HCT116 (cell line): ENCODE results near the gene C10orf90. TPM values are rescaled to one million over a fixed set of nuclear protein-coding genes. Genes with fewer than 3 reads are reported as not detected.

Source experiments
- ATAC-seq: fragments of 200-7000 bp; cut with Tn5 transposase; 2 replicates; pipeline ENCODE4 v1.9.1; 2020; ENCODE audit warnings: mild to moderate bottlenecking, moderate library complexity
- BruUV-seq: library from RNA; stranded (reverse); fragments of 400-500 nt; replicated peaks from 2 replicates; lab custom pipeline; 2021; lab: Mats Ljungman, UMichigan
- CTCF ChIA-PET: fragments of 300-600 bp; sonication (Branson Sonifier 250); formaldehyde crosslinking; loops from one replicate; lab custom pipeline; 2021; ENCODE audit warnings: antibody characterized with exemption; lab: Charles Lee
- POLR2A ChIA-PET: fragments of 300-600, 350-600 bp; sonication (Branson Sonifier 250); formaldehyde crosslinking; loops from one replicate; lab custom pipeline; 2021; ENCODE audit warnings: antibody characterized with exemption; lab: Charles Lee
- RAD21 ChIA-PET, 2 experiments: fragments of 300-600 bp; sonication (Branson Sonifier 250); formaldehyde crosslinking; loops; one replicate each; lab custom pipeline; 2023; ENCODE audit warnings: low total read pairs in 2 of 2; ENCODE audit not compliant: uncharacterized antibody in 2 of 2, unreplicated experiment in 2 of 2, low non-redundant PET in 1 of 2; lab: Charles Lee
- DNase-seq: peaks from one replicate; pipeline ENCODE4 v3.0.0-alpha.2; 2010; ENCODE audit warnings: low read depth, low spot score
- H2AFZ ChIP-seq: fragments of 200-600 bp; shearing (Covaris generic), sonication (generic); 2 replicates; pipeline ENCODE4 v1.6.1; 2017; ENCODE audit warnings: low read depth, mixed run types, mixed read lengths, antibody characterized with exemption, low read length; ENCODE audit not compliant: poor library complexity, severe bottlenecking
- H3K27ac ChIP-seq: 2 replicates; pipeline ENCODE4 v1.5.1; 2012; ENCODE audit warnings: low read depth, low read length
- H3K27me3 ChIP-seq: fragments of 200-600 bp; sonication (generic); 2 replicates; pipeline ENCODE4 v1.6.1; 2016; ENCODE audit warnings: mixed run types, low read length, mixed read lengths; ENCODE audit not compliant: insufficient read depth
- H3K36me3 ChIP-seq, 2 experiments: fragments of 200-500 bp in 1 of 2; fragments of 200-600 bp in 1 of 2; sonication (Bioruptor generic) in 1 of 2; sonication (generic) in 1 of 2; 2 replicates each; pipeline versions ENCODE4 v1.5.1 to v1.6.1; 2014 to 2016; ENCODE audit warnings: low read length in 2 of 2, inconsistent platforms in 1 of 2, mixed read lengths in 1 of 2, mixed run types in 1 of 2; ENCODE audit not compliant: insufficient read depth in 2 of 2, control insufficient read depth in 1 of 2
- H3K4me1 ChIP-seq, 2 experiments: fragments of 200-600 bp in 1 of 2; sonication (generic) in 1 of 2; 2 replicates each; pipeline versions ENCODE4 v1.5.1 to v1.6.1; 2012 to 2017; ENCODE audit warnings: low read length in 2 of 2, inconsistent platforms in 1 of 2, mild to moderate bottlenecking in 1 of 2, mixed read lengths in 1 of 2, mixed run types in 1 of 2, moderate library complexity in 1 of 2; ENCODE audit not compliant: insufficient read depth in 2 of 2, control insufficient read depth in 1 of 2
- H3K4me2 ChIP-seq: fragments of 200-600 bp; sonication (generic); 2 replicates; pipeline ENCODE4 v1.6.1; 2017; ENCODE audit warnings: mixed run types, low read length, mixed read lengths
- H3K4me3 ChIP-seq, 2 experiments: fragments of 200-600 bp in 1 of 2; sonication (generic) in 1 of 2; replicated peaks in 1 of 2; 2 replicates each; pipeline ENCODE4 v1.5.1; 2011 to 2016; ENCODE audit warnings: low read length in 2 of 2, control low read depth in 1 of 2, low read depth in 1 of 2, mild to moderate bottlenecking in 1 of 2, mixed read lengths in 1 of 2, mixed run types in 1 of 2
- H3K79me2 ChIP-seq: fragments of 200-600 bp; sonication (generic); 2 replicates; pipeline ENCODE4 v1.6.1; 2017; ENCODE audit warnings: mild to moderate bottlenecking, mixed run types, low read length, moderate library complexity, mixed read lengths; ENCODE audit not compliant: insufficient read depth
- H3K9ac ChIP-seq: fragments of 200-600 bp; sonication (generic); 2 replicates; pipeline ENCODE4 v1.6.1; 2016; ENCODE audit warnings: low read length, mixed read lengths
- H3K9me2 ChIP-seq: fragments of 200-600 bp; sonication (generic), shearing (Covaris generic); 2 replicates; pipeline ENCODE4 v1.6.1; 2017; ENCODE audit warnings: mixed run types, mild to moderate bottlenecking, moderate library complexity; ENCODE audit not compliant: insufficient read depth
- H3K9me3 ChIP-seq, 2 experiments: fragments of 200-500 bp in 1 of 2; fragments of 200-600 bp in 1 of 2; sonication (Bioruptor generic) in 1 of 2; sonication (generic) in 1 of 2; 2 replicates each; pipeline ENCODE4 v1.6.1; 2014 to 2017; ENCODE audit warnings: low read length in 2 of 2, mixed read lengths in 2 of 2, inconsistent platforms in 1 of 2, low read depth in 1 of 2, mild to moderate bottlenecking in 1 of 2, mixed run types in 1 of 2, moderate library complexity in 1 of 2; ENCODE audit not compliant: control insufficient read depth in 1 of 2, insufficient read depth in 1 of 2
- H4K20me1 ChIP-seq: fragments of 200-600 bp; sonication (generic), shearing (Covaris generic); 2 replicates; pipeline ENCODE4 v1.6.1; 2017; ENCODE audit warnings: mixed run types, mild to moderate bottlenecking, moderate library complexity; ENCODE audit not compliant: insufficient read depth
- CBX3 ChIP-seq: IDR thresholded peaks from 2 replicates; pipeline ENCODE4 v1.6.1; 2012; ENCODE audit warnings: low read depth
- CEBPB ChIP-seq: IDR thresholded peaks from 2 replicates; pipeline ENCODE4 v1.6.1; 2012; ENCODE audit warnings: low read depth
- EZH2 ChIP-seq: fragments of 200-600 bp; sonication (generic); IDR thresholded peaks from 2 replicates; pipeline ENCODE4 v1.6.1; 2017; ENCODE audit warnings: antibody characterized with exemption, mixed run types
- FOSL1 ChIP-seq: IDR thresholded peaks from 2 replicates; pipeline ENCODE4 v1.6.1; 2012; ENCODE audit warnings: low read depth
- JUND ChIP-seq: IDR thresholded peaks from 2 replicates; pipeline ENCODE4 v1.6.1; 2012
- POLR2AphosphoS5 ChIP-seq: IDR thresholded peaks from 2 replicates; pipeline ENCODE4 v1.6.1; 2011; ENCODE audit warnings: mild to moderate bottlenecking, low read depth, low read length, moderate library complexity
- RAD21 ChIP-seq: IDR thresholded peaks from 2 replicates; pipeline ENCODE4 v1.6.1; 2012; ENCODE audit warnings: low read depth, mild to moderate bottlenecking
- TCF7L2 ChIP-seq: IDR thresholded peaks from 2 replicates; pipeline ENCODE4 v1.7.0; 2011; ENCODE audit warnings: borderline replicate concordance, inconsistent platforms; ENCODE audit not compliant: insufficient read depth, insufficient read length; ENCODE audit errors: extremely low read depth
- YY1 ChIP-seq: IDR thresholded peaks from 2 replicates; pipeline ENCODE4 v1.6.1; 2011; ENCODE audit warnings: low read length, low read depth, moderate library complexity, mild to moderate bottlenecking; ENCODE audit not compliant: insufficient replicate concordance; ENCODE audit errors: extremely low read depth
- ZNF274 ChIP-seq: fragments of 200-500 bp; sonication (Bioruptor generic); IDR thresholded peaks from 2 replicates; pipeline ENCODE4 v1.6.1; 2014; ENCODE audit warnings: mild to moderate bottlenecking, low read depth, low read length, inconsistent platforms
- intact Hi-C: fragments of 100-400 bp; cut with micrococcal nuclease; formaldehyde crosslinking; loops from 2 replicates; pipeline ENCODE4 v1.10.0; 2022
- total RNA-seq: library from RNA; stranded (reverse); gene quantifications from one replicate; pipeline ENCODE4 v1.2.1, GENCODE V29; 2021; ENCODE audit not compliant: unreplicated experiment
- TF ChIP-seq, protein P1 (sequence below), 3 experiments: fragments of 200-600 bp in 1 of 3; sonication (generic) in 1 of 3; IDR thresholded peaks in 2 of 3; conservative IDR thresholded peaks in 1 of 3; 2 replicates each; pipeline ENCODE4 v1.5.1; 2012 to 2017; ENCODE audit warnings: low read depth in 2 of 3, low read length in 2 of 3, antibody characterized with exemption in 1 of 3, borderline replicate concordance in 1 of 3, control low read depth in 1 of 3, mild to moderate bottlenecking in 1 of 3, mixed read lengths in 1 of 3, mixed run types in 1 of 3, moderate library complexity in 1 of 3; ENCODE audit not compliant: insufficient read depth in 1 of 3
- TF ChIP-seq, protein P2 (sequence below): IDR thresholded peaks from 2 replicates; pipeline ENCODE4 v1.6.1; 2012

C10orf90 gene
- total RNA-seq, 1 experiment from 2014 or later: not detected

DNA sequence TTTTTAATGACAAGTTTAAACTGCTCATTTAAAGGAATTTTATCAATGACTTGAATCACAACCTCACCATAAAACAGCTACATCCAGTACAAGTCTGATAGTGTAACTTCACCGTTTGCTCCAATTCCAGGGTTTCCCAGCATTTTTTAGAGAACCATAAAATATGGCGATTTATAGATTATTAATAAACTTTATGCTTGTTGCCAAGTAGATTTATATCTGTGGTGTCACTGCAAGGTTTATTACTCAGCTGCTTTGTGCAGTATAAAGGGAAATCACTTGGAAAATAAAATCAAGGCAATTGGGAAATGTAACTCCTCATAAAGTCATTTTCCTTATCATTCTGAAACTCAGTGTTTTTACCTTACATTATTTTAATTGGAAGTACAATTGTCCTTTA, 218.2 kb downstream of the C10orf90 start (continued):
- TF ChIP-seq, protein P1, sequence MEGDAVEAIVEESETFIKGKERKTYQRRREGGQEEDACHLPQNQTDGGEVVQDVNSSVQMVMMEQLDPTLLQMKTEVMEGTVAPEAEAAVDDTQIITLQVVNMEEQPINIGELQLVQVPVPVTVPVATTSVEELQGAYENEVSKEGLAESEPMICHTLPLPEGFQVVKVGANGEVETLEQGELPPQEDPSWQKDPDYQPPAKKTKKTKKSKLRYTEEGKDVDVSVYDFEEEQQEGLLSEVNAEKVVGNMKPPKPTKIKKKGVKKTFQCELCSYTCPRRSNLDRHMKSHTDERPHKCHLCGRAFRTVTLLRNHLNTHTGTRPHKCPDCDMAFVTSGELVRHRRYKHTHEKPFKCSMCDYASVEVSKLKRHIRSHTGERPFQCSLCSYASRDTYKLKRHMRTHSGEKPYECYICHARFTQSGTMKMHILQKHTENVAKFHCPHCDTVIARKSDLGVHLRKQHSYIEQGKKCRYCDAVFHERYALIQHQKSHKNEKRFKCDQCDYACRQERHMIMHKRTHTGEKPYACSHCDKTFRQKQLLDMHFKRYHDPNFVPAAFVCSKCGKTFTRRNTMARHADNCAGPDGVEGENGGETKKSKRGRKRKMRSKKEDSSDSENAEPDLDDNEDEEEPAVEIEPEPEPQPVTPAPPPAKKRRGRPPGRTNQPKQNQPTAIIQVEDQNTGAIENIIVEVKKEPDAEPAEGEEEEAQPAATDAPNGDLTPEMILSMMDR (IDR thresholded peaks at IDR 0.05 in 2 of 3, conservative IDR thresholded peaks at IDR 0.05 in 1 of 3; ENCODE audit: borderline replicate concordance in 1 of 3, insufficient read depth in 1 of 3, low read depth in 2 of 3, low read length in 2 of 3): no peak
- TF ChIP-seq YY1 (no peak), CEBPB (no peak), EZH2 (no peak), TCF7L2 (no peak), ZNF274 (no peak), CBX3 (no peak), RAD21 (no peak)

DNA sequence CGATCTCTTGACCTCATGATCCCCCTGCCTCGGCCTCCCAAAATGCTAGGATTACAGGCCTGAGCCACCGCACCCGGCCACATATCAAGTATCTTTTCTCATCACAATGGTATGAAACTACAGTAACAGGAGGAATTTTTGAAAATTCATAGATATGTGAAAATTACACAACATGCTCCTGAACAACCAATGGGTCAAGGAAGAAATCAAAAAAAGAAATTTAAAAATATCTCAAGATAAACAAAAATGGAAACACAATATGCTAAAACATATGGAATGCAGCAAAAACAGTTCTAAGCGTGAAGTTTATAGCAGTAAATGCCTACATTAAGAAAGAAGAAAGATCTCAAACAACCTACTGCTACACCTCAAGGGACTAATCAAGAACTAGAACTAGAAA, 222.4 kb downstream of the C10orf90 start:
- DNase-seq (no peak), ATAC-seq (no peak)
- H3K4me2 ChIP-seq: no peak overlapping the region
- peaks cover 29% of the 10 kb centered on the region for H3K27me3 ChIP-seq
- CTCF ChIA-PET: no interaction called here
- no peaks in the 10 kb centered on the region for H3K79me2 ChIP-seq
- intact Hi-C loops: no loop called here
- H3K4me1 ChIP-seq: no peaks in the 10 kb centered on the region
- no TSS peak for BruUV-seq
- no peaks in the 10 kb centered on the region for H3K36me3 ChIP-seq
- no peak overlapping the region for H2AFZ ChIP-seq
- no peak overlapping the region for H3K9ac ChIP-seq
- no peaks in the 10 kb centered on the region for H3K9me2 ChIP-seq
- TF ChIP-seq EZH2 (no peak), FOSL1 (no peak), CEBPB (no peak), RAD21 (no peak), JUND (no peak), POLR2AphosphoS5 (no peak)
- TF ChIP-seq, protein P2, sequence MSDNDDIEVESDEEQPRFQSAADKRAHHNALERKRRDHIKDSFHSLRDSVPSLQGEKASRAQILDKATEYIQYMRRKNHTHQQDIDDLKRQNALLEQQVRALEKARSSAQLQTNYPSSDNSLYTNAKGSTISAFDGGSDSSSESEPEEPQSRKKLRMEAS: no peak
- no peak overlapping the region for H3K27ac ChIP-seq
- H4K20me1 ChIP-seq: no peaks in the 10 kb centered on the region
- RAD21 ChIA-PET: no interaction called here
- H3K9me3 ChIP-seq: no peaks in the 10 kb centered on the region
- POLR2A ChIA-PET: no interaction called here
- no peak overlapping the region for H3K4me3 ChIP-seq
